ENCODE results near the gene AK8.

- no peak for TF ChIP-seq POLR2AphosphoS5 (IDR thresholded peaks at IDR 0.05; ENCODE audit: low read depth)
- no peak for TF ChIP-seq CTCF (conservative IDR thresholded peaks at IDR 0.05; ENCODE audit: low read depth in 2 of 2)
- no peak for TF ChIP-seq REST (IDR thresholded peaks at IDR 0.05; ENCODE audit: unreplicated experiment)
- TF ChIP-seq JUNB (IDR thresholded peaks at IDR 0.05; ENCODE audit: unreplicated experiment), result no peak
- no peak for TF ChIP-seq EZH2 (IDR thresholded peaks at IDR 0.05; ENCODE audit: low read depth, unreplicated experiment)
- TF ChIP-seq EZH2phosphoT487 (IDR thresholded peaks at IDR 0.05; ENCODE audit: unreplicated experiment), result no peak
- no peak for TF ChIP-seq ZNF462 (CRISPR knock-in tag; IDR thresholded peaks at IDR 0.05)
- TF ChIP-seq ZNF114 (CRISPR knock-in tag; IDR thresholded peaks at IDR 0.05), result no peak
- no peak for TF ChIP-seq CREB1 (CRISPR knock-in tag; IDR thresholded peaks at IDR 0.05; ENCODE audit: low read depth)
- no peak for TF ChIP-seq NANOG (IDR thresholded peaks at IDR 0.05; ENCODE audit: borderline replicate concordance)
Observed at GRCh38 chr9:132846109-132846917, 31.8 kb downstream of the AK8 start.

Measured in GM23338 (cell line).